ENCODE data around the gene ZNF451.
A peak's percentile ranks its signal among the peaks of the same experiment; 100 is the strongest.
"Not testable (repeated sequence)": the region's sequence is repeated elsewhere in the genome, so short reads cannot be mapped to it uniquely, and the experiment has no call there.

ZNF451 gene

DNA sequence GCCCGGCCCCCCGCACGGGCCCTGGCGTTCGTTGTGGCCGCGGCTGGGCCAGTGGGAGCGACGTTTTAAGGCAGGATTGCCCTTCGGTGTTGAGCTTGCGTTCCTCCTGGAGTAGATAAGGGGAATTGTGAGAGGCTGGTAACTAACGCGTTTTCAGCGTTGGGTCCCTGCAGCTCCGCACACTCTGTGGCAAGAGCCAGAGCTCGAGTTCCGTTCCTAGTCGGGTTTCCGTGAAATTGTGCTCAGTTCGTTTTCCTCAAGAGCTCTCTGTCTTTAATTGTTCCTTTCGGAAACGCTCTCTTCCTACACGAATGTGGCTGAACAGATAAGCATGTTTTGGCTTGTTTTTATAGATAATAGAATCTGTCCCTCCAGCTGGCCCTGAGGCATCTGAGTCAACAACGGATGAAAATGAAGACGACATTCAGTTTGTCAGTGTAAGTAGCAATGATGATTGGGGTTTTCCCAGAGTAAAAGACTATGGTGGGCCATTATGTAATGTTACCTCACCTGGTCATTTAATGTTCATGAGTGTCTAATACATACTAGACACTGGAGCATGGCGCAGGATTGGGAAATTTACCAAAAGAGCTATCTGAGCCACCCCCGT is 575 bp downstream of the ZNF451 start:
- DNase-seq (ENCODE audit: low read depth), result not testable (repeated sequence)

DNA sequence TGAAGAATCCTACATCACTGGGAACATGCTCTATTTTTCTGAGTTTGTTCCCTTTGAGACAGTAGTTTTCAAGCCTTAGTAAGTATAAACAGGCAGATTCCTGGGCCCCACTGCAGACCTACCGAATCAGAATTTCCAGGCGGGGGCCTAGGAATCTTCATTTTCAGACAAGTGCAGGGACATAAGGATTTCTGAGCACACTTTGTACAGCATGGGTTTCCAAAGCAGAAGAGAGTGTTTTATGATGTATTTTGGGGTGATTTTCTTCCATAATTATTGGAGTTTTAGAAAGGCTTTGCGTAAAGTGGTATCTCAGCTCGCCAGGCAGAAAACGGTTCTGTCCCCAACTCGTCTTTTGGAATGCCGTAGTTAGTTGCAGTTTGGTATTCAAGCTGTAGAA is 1.4 kb downstream of the ZNF451 start:
- not testable (repeated sequence) for DNase-seq (ENCODE audit: low read depth)

DNA sequence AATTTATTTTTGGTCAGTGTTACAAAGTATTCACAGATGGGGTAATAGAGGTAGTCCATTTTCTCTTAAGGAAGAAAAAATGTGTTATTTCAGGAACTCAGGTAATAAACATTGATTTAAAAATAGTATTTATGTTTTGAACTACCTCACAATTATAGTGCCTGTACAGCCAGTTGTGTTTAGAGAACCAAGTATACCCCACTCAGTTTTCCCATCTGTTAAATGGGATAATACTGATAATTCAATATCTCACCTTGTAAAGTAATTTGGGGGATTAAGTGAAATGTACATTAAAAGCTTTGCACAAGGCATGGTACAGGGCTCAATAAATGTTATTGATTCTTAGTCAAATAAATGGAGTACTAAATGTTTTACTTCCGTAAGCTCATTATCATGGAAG is 4.7 kb downstream of the ZNF451 start:
- no peak for DNase-seq (ENCODE audit: low read depth)

DNA sequence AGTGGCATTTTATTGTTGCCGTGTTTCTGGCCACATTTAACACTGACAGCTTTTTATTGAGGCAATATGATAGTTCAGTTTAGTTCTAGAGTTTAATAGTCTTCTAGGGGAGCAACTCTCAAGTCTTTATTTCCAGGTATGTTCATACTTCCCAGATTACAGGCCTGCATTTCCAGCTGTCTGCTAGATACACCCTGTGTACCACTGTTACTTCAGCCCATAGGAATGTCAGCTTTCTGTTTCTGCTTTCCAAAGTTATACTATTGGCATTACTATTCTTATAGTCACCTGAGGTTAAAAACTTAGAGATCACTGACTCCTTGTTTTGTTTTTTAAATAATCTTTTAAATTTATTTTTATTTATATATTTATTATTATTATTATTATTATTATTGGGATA is 7.6 kb downstream of the ZNF451 start:
- DNase-seq (ENCODE audit: low read depth), result peak; percentile 44

DNA sequence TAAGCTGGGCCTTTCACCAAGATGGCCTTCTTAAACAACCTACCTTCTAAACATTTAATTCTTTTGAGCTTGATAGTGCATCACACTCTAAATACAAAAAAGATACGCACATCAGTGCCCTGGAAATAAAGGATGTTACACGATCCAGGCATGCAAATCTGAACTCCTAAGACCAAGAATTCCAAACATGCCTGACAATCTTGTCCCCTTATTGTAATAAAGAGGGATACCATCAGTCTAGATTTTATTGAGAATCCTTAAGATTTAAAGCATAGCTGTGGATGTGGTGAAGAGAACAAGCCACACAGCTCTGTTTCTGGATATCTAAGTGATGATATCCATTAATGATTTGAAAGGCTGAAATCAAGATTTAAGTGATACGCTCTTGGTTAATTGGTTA is 13.0 kb downstream of the ZNF451 start:
- peak; percentile 61 for DNase-seq (ENCODE audit: low read depth)

DNA sequence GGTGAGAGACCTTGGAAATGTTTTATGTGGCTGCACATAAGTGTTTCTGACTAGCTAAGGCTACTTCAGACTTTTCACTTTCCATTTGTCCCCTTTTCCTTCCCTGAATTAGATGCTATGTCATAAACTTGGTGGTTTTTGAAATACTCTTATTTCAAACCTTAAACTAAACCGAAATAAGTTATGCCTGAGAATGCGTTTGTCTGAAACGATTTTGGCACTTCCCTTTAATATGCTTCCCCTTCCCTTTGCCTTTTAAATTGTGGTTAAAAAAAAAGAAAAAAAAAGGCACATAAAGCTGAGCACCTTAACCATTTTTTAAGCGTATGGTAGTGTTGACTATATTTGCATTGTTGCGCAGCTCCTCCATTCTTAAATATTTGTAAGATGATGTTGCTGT is 14.3 kb downstream of the ZNF451 start:
- DNase-seq (ENCODE audit: low read depth), result no peak

DNA sequence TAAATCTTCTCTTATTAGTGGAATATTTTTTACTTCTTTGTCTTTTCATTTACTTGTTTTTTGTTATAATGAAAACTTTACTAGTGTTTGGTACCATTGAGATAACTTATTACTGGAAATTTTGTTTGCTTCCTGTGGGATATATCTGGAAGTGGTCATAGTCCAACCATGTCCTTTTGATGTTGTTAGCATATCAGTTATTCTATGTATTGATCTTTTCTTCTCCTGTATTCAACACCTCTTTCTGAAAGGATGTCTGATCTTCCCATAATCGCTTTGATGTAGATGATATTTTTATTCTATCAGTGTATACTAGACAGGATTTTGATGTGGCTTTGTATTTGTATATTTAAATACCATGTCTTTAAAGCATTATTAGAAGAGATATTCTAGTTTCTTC is 17.0 kb downstream of the ZNF451 start:
- DNase-seq (ENCODE audit: low read depth), result no peak

DNA sequence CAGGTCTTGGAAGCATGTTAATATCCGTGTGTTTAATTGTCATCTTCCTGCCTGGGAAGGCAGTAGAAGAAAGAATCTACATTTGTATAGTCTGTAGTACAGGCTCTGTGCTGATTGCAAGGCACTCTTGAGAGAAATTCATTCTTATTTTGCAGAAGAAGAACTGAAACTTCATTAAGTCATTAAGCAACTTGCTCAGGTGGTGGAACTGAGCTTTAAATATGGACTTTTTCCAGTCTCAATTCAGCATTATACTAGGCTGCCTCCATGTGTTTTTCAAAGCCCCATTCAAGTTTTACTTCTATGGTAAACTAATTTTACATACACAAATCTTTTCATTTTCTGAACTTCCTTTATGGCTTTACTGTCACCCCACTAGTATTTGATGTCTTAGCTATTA is 18.7 kb downstream of the ZNF451 start:
- no peak for DNase-seq (ENCODE audit: low read depth)

DNA sequence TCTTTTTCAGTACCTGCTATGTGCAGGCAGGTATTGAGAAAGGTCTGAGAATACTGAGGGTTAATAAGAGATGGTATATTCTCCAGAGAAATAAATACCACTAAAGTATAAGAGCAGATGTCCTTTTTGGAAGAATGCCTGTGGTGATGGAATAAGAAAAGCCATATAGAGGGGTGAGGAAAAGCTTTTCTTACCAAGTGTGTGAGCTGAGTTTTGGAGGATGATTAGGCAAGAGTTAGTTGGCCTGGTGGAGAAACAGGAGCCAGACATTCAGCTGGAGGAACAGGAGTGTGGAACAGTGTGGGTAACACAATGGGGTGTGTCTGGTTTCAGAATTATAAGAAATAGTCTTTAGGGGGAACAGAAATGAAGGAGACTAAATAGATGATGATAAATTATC is 19.9 kb downstream of the ZNF451 start:
- DNase-seq (ENCODE audit: low read depth), result peak; percentile 7

DNA sequence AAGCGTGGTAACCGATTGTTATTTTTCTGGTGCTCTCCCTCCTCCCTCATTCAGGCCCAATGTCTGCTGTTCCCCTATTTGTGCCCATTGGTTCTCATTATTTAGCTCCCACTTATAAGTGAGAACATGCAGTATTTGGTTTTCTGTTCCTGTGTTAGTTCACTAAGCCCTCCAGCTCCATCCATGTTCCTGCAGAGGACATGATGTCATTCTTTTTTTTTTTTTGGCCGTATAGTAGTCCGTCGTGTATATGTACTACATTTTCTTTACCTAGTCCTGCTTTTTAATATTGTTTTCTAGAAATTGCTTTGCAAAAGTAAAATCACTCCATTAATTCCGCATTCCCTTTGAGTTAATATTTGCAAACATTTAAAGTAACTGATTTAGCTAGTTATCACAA is 23.1 kb downstream of the ZNF451 start:
- DNase-seq (ENCODE audit: low read depth), result no peak

DNA sequence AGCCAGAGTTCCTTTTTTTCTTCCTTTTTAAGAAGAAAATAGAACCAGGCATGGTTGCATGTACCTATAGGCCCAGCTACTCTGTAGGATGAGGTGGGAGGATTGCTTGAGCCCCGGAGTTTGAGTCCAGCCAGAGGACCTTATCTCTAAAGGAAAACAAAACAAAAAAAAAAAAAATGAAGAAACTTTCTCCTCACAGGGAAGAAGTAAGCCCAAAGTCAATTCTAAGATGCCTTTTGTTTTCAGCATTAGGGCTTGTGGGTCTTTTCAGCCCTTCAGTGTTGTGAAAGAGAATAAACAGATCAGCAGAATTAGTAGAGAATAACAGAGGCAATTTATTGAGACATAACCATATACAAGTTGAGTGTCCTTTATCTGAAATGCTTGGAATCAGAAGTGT is 26.8 kb downstream of the ZNF451 start:
- no peak for DNase-seq (ENCODE audit: low read depth)

DNA sequence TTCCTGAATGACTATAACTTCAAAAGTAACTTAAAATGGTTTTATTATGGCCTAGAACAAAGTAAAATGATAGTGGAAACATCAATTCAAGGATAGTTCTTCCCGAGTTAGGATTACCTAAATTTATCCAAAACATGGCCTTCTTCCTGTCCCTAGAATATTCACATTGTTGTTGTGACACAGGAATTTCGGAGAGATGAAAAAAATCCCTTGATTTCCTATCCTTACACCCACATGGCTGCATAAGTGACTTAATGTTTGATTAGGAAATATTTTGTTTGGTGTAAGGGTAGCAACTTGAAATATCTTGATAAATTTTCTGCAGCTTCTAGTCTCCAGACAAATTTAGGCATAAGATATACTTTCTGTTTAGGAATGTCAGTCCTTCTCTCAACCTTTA is 27.8 kb downstream of the ZNF451 start:
- DNase-seq (ENCODE audit: low read depth), result no peak

DNA sequence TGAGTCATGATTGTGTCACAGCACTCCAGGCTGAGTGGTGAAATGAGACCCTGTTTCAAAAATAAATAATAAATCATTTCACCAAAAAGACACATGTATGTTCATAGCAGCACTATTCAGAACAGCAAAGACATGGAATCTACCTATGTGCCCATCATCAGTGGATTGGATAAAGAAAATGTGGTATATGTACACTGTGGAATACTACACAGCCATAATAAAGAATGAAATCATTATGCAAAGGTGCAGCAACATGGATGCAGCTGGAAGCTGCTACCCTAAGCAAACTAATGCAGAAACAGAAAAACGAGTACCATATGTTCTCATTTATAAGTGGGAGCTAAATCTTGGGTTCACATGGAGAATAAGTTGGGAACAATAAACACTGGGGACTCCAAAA is 33.1 kb downstream of the ZNF451 start:
- DNase-seq (ENCODE audit: low read depth), result peak; percentile 8

DNA sequence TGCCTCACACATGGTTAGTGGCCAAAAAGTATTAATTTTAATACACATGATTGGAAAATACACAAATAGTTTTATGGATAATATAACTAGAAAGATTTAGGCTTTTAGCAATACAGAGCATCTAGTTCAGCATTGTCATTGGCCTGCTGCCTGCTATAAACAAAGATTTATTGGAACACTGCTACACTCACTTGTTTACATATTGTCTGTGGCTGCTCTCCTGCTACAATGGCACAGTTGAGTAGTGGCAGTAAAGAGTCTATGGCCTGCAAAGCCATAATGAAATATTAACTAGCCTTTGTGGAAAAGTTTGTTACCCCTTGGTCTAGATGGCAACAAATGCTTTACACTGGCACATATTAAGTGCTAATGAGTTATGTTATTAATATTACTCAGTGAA is 37.8 kb downstream of the ZNF451 start:
- DNase-seq (ENCODE audit: low read depth), result peak; percentile 12

DNA sequence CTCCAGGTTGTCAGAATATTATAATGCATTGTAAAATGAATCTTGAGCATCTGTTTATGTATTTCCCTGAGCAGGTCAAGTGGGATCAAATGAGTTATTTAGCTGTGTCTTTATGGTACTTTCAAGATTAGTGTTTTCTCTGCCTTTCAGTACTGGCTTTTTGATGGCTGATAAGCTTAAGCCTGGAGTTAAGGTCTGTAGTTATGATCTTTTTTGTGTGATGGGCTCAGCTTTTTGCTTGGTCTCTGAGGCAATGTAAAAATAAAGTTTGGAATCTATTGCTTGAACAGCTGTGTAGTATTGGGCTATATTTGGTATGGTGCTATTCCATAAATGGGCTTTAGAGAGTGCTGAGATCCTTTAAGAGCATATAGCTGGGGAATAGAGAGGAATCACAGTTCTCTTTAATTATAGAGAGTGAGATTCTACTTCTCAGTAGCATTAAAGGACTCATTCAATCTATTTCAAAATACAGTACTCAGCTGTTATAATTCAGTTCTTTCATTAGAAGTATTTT is 40.7 kb downstream of the ZNF451 start:
- peak; percentile 26 for DNase-seq (ENCODE audit: low read depth)

DNA sequence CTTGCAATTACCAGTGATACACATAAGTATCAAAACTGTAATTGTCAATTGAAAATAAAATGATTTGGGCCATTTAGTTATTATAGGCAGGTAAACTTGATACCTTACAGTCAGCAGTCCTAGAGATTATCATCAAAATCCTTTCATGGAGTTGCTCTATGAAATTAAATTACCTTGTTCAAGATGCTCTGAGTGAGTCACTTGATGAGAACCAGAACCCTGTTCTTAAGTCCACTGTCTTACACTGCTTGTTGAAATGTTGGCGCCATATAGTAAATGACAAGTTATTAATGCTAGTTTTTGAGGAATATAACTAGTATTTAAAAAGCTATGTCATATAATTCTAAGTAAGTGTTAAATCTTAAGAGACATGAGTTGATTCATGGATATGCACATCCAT is 45.0 kb downstream of the ZNF451 start:
- DNase-seq (ENCODE audit: low read depth), result no peak

DNA sequence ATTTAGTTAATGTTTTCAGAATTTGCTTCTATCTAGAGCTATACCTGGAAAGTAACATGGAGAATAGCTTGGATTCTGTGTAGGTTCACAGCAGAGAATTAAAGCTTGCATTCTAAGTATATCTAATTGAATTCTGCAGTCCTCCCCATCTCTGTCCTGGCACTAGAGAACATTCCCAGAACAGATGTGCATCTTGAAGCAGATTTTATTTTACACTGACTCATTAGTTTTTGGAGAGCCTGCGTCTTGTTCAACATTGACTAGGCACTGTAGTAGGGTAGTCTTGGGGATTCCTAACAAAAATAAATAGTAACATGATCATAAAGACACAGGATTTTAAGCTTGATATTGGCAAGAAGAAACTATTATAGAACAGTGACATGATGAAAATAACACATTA is 45.9 kb downstream of the ZNF451 start:
- DNase-seq (ENCODE audit: low read depth), result peak; percentile 14

DNA sequence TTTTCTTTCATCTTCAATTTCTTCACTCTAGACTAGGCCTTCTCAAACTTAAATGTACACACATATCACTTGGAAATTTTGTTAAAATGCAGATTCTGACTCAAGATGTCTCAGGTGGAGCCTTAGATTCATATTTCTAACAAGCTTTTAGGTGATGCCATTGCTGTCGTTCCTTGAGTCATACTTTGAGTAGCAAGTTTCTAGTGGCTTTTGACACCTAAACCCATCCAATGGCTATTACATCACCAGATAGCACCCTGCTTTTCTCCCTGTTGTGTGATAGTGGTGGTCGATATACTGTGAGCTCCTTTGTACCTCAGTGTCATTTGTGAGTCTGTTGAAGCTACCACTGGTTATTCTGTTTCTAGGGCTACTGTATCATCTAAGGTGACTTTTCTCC is 47.4 kb downstream of the ZNF451 start:
- DNase-seq (ENCODE audit: low read depth), result no peak

DNA sequence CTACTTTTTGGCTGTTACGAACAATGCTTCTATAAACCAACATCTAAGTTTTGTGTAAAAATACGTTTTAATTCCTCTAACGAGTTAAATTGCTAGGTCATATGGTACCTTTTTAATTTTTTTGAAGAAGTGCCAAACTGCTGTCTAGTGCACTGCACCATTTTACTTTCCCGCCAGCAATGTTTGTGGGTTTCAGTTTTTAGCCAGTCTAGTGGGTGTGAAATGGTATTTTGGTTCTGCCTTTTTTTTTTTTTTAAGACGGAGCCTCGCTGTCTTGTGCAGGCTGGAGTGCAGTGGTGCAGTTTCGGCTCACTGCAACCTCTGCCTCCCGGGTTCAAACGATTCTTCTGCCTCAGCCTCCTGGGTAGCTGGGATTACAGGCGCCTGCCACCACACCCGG is 48.0 kb downstream of the ZNF451 start:
- no peak for DNase-seq (ENCODE audit: low read depth)

DNA sequence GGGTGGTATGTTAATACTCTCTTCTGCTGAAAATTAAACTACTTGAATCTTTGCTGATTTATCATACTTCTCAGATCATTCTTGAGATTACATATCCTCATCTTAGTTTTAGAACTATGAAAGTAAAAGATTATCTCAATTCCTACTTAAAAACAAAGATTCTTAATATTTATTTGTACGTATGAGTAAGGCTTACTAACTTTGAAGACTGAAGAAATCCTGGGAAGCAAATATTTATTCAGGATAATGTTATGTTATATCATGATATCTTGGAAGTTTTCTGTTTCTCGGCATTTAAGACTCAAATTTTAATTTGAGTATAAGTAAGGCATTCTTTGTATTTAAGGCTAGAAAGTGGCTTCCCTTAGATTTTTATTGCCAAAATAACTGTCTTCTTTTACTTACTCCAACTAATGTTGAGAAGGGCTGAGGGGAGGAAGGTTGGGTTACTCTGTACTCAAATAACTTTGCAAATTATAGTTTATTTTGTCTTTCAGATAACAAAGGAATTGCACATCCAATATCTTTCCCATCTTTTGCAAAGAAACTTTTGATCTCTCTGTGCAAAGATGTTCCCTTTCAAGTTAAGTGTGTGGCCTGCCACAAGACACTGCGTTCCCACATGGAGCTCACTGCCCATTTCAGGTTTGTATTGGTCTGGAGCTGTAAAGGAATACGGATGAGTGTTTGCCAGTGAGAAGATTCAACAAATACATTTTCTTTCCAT is 51.6 kb downstream of the ZNF451 start:
- no peak for DNase-seq (ENCODE audit: low read depth)

DNA sequence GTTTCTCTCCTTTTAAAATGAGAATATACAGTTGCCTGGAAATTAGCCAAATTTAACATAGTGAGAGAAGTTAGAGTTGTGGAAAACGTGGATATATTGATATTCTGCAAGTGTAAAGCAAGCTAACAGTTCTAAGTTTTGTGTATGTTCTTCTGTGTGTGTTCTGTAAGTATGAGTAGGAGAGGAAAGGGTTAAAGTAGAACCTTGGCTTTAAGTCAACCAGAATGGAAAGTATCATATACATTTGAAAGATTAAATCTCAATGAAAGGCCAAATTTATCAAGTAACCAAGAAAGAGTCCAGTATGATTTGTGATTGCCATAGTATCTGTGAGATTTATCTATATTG is 52.2 kb downstream of the ZNF451 start:
- no peak for DNase-seq (ENCODE audit: low read depth)

DNA sequence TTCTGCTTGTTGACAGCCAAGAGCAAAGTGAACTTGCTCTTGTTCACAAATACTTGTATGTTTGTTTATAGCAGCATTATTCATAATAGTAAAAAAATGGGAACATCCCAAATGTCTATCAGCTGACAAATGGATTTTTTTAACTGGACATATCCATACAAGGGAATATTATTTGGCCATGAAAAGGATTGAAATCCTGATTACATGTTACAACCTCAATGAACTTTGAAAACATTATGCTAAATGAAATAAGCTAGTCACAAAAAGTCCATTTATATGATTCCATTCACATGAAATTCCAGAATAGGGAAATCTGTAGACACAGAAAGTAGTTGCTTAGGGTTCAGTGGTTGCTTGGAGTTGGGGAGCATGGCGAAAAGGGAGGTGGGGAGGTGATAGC is 53.7 kb downstream of the ZNF451 start:
- no peak for DNase-seq (ENCODE audit: low read depth)

DNA sequence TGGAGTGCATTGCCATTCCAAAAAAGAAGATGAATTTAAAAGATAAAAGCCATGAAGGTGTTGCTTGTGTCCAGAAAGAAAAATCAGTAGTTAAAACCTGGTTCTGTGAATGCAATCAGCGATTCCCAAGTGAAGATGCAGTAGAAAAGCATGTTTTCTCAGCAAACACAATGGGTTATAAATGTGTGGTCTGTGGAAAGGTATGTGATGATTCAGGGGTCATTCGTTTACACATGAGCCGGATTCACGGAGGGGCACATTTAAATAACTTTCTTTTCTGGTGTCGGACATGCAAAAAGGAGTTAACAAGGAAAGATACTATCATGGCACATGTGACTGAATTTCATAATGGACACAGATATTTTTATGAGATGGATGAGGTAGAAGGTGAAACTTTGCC is 57.4 kb downstream of the ZNF451 start:
- DNase-seq (ENCODE audit: low read depth), result no peak

All from EH (cell line).